ENCODE measurements around the gene MAGI1.

The MAGI1 gene

GRCh38 chr3:65944252-65944651 lies 94.5 kb downstream of the MAGI1 start:
- Histone ChIP-seq H3K79me2 (ENCODE audit: insufficient read depth, low read length) (no peaks in the 10 kb centered on the region), H2AFZ (ENCODE audit: low read length) (no peak overlapping the region), H3K9me2 (replicated peaks; ENCODE audit: low read depth, low read length) (no peaks in the 10 kb centered on the region), H3K36me3 (ENCODE audit: insufficient read depth, low read length) (no peaks in the 10 kb centered on the region), H4K20me1 (ENCODE audit: insufficient read depth, low read length, poor library complexity, severe bottlenecking) (peaks cover 14% of the 10 kb centered on the region), H3F3A (ENCODE audit: low read depth) (no peaks in the 10 kb centered on the region), H3K9ac (ENCODE audit: low read depth, low read length, poor library complexity, severe bottlenecking) (no peak overlapping the region), H3K27me3 (ENCODE audit: insufficient read depth, low read length, poor library complexity, severe bottlenecking) (no peaks in the 10 kb centered on the region), H3K4me1 (ENCODE audit: insufficient read depth, low read length, poor library complexity, severe bottlenecking) (peaks cover 4% of the 10 kb centered on the region), H3K4me3 (ENCODE audit: low read length, poor library complexity, severe bottlenecking) (no peak overlapping the region), H3K9me3 (ENCODE audit: insufficient read depth, low read depth, low read length) (no peaks in the 10 kb centered on the region), H3K4me2 (ENCODE audit: low read depth, low read length, poor library complexity, severe bottlenecking) (no peak overlapping the region)
- TF ChIP-seq CTCF (conservative IDR thresholded peaks at IDR 0.05; ENCODE audit: low read length) (no peak), EZH2phosphoT487 (IDR thresholded peaks at IDR 0.05; ENCODE audit: borderline replicate concordance) (no peak)

- H3K79me2 ChIP-seq (ENCODE audit: insufficient read depth, low read length), result no peaks in the 10 kb centered on the region
- H3F3A ChIP-seq (ENCODE audit: low read depth), result no peaks in the 10 kb centered on the region
- peaks cover 33% of the 10 kb centered on the region for H3K4me1 ChIP-seq (ENCODE audit: insufficient read depth, low read length, poor library complexity, severe bottlenecking)
- H3K9me2 ChIP-seq (replicated peaks; ENCODE audit: low read depth, low read length), result no peaks in the 10 kb centered on the region
- H3K9me3 ChIP-seq (ENCODE audit: insufficient read depth, low read depth, low read length), result no peaks in the 10 kb centered on the region
- peaks cover 24% of the 10 kb centered on the region for H4K20me1 ChIP-seq (ENCODE audit: insufficient read depth, low read length, poor library complexity, severe bottlenecking)
- no peak for TF ChIP-seq CTCF (conservative IDR thresholded peaks at IDR 0.05; ENCODE audit: low read length)
- TF ChIP-seq EZH2phosphoT487 (IDR thresholded peaks at IDR 0.05; ENCODE audit: borderline replicate concordance), result no peak
- H3K4me3 ChIP-seq (ENCODE audit: low read length, poor library complexity, severe bottlenecking), result no peak overlapping the region
- H3K9ac ChIP-seq (ENCODE audit: low read depth, low read length, poor library complexity, severe bottlenecking), result no peak overlapping the region
- no peak overlapping the region for H3K4me2 ChIP-seq (ENCODE audit: low read depth, low read length, poor library complexity, severe bottlenecking)
- H2AFZ ChIP-seq (ENCODE audit: low read length), result no peak overlapping the region
- H3K27me3 ChIP-seq (ENCODE audit: insufficient read depth, low read length, poor library complexity, severe bottlenecking), result no peaks in the 10 kb centered on the region
- H3K36me3 ChIP-seq (ENCODE audit: insufficient read depth, low read length), result no peaks in the 10 kb centered on the region
Measured at GRCh38 chr3:65939801-65940246, 98.9 kb downstream of the MAGI1 start.

- H3K4me2 ChIP-seq (ENCODE audit: low read depth, low read length, poor library complexity, severe bottlenecking), result peak overlapping the region; percentile 43
- no peaks in the 10 kb centered on the region for H3K79me2 ChIP-seq (ENCODE audit: insufficient read depth, low read length)
- peaks cover 24% of the 10 kb centered on the region for H4K20me1 ChIP-seq (ENCODE audit: insufficient read depth, low read length, poor library complexity, severe bottlenecking)
- H3K9me3 ChIP-seq (ENCODE audit: insufficient read depth, low read depth, low read length), result no peaks in the 10 kb centered on the region
- no peaks in the 10 kb centered on the region for H3K36me3 ChIP-seq (ENCODE audit: insufficient read depth, low read length)
- H3K4me1 ChIP-seq (ENCODE audit: insufficient read depth, low read length, poor library complexity, severe bottlenecking), result peaks cover 33% of the 10 kb centered on the region
- H3F3A ChIP-seq (ENCODE audit: low read depth), result no peaks in the 10 kb centered on the region
- no peak for TF ChIP-seq CTCF (conservative IDR thresholded peaks at IDR 0.05; ENCODE audit: low read length)
- no peak for TF ChIP-seq EZH2phosphoT487 (IDR thresholded peaks at IDR 0.05; ENCODE audit: borderline replicate concordance)
- H3K27me3 ChIP-seq (ENCODE audit: insufficient read depth, low read length, poor library complexity, severe bottlenecking), result no peaks in the 10 kb centered on the region
- no peak overlapping the region for H2AFZ ChIP-seq (ENCODE audit: low read length)
- no peak overlapping the region for H3K4me3 ChIP-seq (ENCODE audit: low read length, poor library complexity, severe bottlenecking)
- no peak overlapping the region for H3K9ac ChIP-seq (ENCODE audit: low read depth, low read length, poor library complexity, severe bottlenecking)
- no peaks in the 10 kb centered on the region for H3K9me2 ChIP-seq (replicated peaks; ENCODE audit: low read depth, low read length)
Measured at GRCh38 chr3:65939184-65939583, 99.5 kb downstream of the MAGI1 start.

Measured in Loucy (cell line).